GM12873 (cell line): ENCODE measurements around the gene ATAD3C.

ENCODE experiments used
- TF ChIP-seq, protein P1 (sequence below): IDR thresholded peaks from 2 replicates; pipeline ENCODE4 v1.5.1; 2012; ENCODE audit warnings: low read depth, mild to moderate bottlenecking, moderate library complexity, low read length, control low read depth; ENCODE audit not compliant: insufficient read depth; ENCODE audit errors: missing control alignments

Gene ATAD3C

DNA sequence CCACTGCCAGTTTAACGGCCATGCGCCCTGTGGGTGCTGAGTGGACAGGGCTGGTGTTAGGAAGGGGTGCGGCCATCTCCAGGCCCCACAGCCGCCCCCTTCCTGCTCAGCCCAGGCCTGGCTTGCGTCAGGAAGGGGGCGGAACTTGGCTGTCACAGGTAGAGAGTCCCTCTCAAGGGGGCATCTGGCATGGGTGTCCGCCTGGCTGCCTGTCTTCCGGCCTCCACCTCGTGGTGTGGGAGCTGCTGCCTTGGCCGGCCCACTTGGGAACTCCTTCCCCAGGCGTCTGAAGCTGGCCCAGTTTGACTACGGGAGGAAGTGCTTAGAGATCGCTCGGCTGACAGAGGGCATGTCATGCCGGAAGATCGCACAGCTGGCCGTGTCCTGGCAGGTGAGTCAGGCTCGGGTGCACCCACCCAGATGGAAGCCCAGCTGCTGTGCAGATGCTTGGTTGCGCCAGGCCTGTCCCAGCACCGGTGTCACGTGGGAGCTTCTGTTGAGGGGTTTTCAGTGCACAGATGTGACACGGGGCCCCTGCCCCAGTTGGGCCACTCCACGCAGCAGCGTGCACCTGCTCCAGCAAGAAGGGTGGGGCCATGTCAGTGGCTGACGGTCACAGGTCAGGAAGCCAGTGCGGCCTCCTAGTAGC is 13.0 kb downstream of the ATAD3C start:
- TF ChIP-seq, protein P1, sequence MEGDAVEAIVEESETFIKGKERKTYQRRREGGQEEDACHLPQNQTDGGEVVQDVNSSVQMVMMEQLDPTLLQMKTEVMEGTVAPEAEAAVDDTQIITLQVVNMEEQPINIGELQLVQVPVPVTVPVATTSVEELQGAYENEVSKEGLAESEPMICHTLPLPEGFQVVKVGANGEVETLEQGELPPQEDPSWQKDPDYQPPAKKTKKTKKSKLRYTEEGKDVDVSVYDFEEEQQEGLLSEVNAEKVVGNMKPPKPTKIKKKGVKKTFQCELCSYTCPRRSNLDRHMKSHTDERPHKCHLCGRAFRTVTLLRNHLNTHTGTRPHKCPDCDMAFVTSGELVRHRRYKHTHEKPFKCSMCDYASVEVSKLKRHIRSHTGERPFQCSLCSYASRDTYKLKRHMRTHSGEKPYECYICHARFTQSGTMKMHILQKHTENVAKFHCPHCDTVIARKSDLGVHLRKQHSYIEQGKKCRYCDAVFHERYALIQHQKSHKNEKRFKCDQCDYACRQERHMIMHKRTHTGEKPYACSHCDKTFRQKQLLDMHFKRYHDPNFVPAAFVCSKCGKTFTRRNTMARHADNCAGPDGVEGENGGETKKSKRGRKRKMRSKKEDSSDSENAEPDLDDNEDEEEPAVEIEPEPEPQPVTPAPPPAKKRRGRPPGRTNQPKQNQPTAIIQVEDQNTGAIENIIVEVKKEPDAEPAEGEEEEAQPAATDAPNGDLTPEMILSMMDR, result no peak

DNA sequence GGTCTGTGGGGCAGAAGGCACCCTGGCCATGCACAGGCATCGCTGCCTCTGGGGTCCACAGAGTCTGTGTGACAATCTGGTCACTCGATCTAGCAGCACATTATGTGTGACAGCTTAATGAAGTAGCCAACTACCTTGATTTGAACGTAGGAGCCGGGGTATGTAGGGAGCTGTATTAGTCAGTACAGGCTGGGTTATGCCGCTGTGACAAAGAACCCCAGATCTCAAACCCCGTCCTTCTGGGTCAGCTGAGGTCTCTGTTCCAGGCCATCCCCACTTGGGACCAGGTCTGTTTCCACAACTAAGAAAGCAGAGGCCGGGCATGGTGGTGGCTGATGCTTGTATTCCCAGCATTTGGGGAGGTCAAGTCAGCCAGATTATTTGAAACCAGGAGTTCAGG is 13.8 kb downstream of the ATAD3C start:
- TF ChIP-seq, protein P1, result no peak

DNA sequence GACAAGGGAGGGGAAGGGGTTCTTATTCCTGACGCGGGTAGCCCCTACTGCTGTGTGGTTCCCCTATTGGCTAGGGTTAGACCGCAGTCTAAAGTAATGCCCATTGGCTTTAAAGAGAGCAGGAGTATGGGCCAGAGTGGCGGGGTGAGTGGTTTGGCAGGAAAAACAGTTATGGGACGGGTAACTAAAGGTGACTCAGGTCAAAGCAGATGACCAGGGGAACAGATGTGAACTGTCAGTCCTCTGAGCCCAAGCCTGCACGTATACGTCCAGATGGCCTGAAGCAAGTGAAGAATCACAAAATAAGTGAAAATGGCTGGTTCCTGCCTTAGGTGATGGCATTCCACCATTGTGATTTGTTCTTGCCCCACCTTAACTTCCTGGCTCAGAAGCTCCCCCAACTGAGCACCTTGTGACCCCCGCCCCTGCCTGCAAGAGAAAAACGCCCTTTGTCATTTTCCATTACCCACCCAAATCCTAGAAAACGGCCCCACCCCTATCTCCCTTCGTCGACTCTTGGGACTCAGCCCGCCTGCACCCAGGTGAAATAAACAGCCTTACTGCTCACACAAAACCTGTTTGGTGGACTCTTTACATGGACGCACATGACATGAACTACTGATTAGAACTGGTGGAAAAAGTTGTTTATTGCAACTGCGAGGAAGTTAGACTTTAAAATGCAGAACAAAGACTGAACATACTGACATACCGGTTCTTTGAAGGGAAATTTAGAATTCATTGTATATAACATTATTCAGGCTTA is 21.3 kb downstream of the ATAD3C start:
- TF ChIP-seq, protein P1, result no peak

DNA sequence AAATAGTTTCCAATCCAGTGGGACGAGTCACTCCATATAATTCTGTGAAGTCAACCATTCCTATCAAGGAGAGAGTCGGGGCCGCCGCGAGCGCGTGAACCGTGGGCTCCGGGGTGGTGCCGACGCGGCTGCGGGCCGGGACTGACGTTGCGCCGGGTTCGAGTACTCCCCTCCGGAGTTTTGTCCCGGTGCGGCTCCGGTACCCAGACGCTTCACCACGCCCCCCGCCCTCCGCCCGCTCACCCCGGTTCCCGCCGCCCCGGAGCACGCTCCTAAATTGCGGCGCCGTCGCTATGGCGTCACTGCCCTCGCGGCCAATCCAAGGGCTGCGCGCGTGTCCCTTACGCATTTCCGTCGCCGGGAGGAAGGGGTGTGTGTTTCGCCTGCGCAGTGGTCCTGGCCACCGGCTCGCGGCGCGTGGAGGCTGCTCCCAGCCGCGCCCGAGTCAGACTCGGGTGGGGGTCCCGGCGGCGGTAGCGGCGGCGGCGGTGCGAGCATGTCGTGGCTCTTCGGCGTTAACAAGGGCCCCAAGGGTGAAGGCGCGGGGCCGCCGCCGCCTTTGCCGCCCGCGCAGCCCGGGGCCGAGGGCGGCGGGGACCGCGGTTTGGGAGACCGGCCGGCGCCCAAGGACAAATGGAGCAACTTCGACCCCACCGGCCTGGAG is 22.0 kb downstream of the ATAD3C start, which contains the start of gene ATAD3B:
Gene ATAD3B (plus strand): TSS at position 377 of the 664 bp plus-strand sequence. CDS start 120 bp downstream, at position 497.
- TF ChIP-seq, protein P1, result no peak

DNA sequence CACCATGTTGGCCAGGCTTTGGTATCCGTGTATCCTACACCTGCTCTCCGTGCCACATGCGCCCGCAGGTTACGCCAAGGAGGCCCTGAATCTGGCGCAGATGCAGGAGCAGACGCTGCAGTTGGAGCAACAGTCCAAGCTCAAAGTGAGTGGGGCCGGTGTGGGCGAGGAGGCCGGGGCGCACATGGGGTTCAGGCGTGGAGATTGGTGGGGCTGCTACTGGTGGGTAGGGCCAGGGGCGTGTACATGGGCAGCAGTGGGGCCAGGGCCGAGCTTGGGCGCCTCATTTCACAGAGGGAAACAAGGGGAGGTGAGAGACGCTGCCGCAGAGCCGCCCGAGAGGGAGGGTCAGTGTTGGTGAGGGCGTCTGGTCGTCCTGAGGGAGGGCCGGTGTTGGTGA is 27.7 kb downstream of the ATAD3C start:
- TF ChIP-seq, protein P1, result no peak

DNA sequence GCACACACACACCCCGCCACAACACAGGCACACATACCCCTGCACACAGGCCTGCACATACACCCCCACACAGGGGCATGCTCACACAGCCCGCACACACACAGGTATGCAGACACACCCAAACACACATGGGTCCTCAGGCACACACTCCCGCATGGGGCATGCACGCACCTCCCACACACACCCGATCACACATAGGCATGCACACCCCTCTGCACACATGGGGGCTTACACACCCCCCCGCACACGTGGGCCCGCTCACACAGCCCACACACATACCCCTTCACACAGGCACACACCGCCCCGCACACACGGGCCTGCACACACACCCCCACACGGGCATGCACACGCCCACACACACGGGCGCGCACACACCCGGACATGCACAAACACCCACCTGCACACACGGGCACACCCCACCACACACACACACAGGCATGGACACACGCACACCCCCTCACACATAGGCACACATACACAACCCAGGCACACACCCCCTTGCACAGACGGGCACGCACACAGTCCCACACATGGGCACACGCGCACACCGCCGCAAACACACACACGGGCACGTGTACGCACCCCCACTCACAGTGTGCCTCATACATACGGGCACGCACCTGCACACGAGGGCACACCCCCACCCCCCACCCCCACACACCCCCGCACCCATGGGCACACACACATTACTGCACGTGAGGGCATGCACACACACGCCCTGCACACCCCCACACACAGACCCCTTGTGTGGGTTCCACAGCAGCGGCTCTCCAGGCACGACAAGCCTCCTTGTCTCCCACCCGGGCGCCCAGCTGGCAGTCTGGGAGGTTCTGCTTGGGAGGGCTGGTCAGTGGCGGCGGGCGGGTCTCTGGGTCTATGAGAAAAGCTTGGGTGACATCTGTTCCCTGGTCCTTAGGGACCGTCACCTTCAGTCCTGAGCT is 30.3 kb downstream of the ATAD3C start:
- TF ChIP-seq, protein P1, result no peak
